NCI-H1930 (cell line): ENCODE results near the gene KRT24.

Experiments
- DNase-seq, 2 experiments: peaks; one replicate each; lab custom pipeline; 2025; lab: John Stamatoyannopoulos, UW

Gene KRT24

GRCh38 chr17:40694584-40694983, 9.0 kb downstream of the KRT24 start:
- no peak for DNase-seq

GRCh38 chr17:40687106-40687505, 16.4 kb downstream of the KRT24 start:
- no peak for DNase-seq

GRCh38 chr17:40686192-40686591, 17.4 kb downstream of the KRT24 start:
- DNase-seq: no peak

GRCh38 chr17:40680998-40681397, 22.6 kb downstream of the KRT24 start:
- no peak for DNase-seq

GRCh38 chr17:40679523-40679907, 24.0 kb downstream of the KRT24 start:
- DNase-seq: no peak

- DNase-seq: no peak
These were observed 24.5 kb downstream of the KRT24 start for GRCh38 chr17:40678902-40679522.

GRCh38 chr17:40675905-40676304, 27.6 kb downstream of the KRT24 start:
- DNase-seq: no peak

- DNase-seq: no peak
These were observed 30.9 kb downstream of the KRT24 start for GRCh38 chr17:40672654-40673053.

GRCh38 chr17:40671282-40671681, 32.3 kb downstream of the KRT24 start:
- no peak for DNase-seq

- no peak for DNase-seq
These were observed 37.2 kb downstream of the KRT24 start for GRCh38 chr17:40666331-40666730.

GRCh38 chr17:40664582-40665333, 38.8 kb downstream of the KRT24 start, which contains the start of gene KRT222:
Gene KRT222, minus strand, starts transcription at chr17:40665177. Its CDS starts 78 bp downstream, at chr17:40665099.
- no peak for DNase-seq

- DNase-seq: no peak
These were observed 40.3 kb downstream of the KRT24 start for GRCh38 chr17:40663252-40663651.

GRCh38 chr17:40659911-40660310, 43.6 kb downstream of the KRT24 start:
- no peak for DNase-seq

- no peak for DNase-seq
These were observed 45.2 kb downstream of the KRT24 start for GRCh38 chr17:40658396-40658795.

- no peak for DNase-seq
These were observed 51.6 kb downstream of the KRT24 start for GRCh38 chr17:40651939-40652338.

GRCh38 chr17:40648384-40648968, 55.1 kb downstream of the KRT24 start:
- peak in 1 of 2 experiments; percentile 52 for DNase-seq
